ENCODE measurements around the gene TLR8. TPM values are rescaled to one million over a fixed set of nuclear protein-coding genes. Genes with fewer than 3 reads are reported as not detected.

Gene TLR8
- not detected for total RNA-seq

DNA sequence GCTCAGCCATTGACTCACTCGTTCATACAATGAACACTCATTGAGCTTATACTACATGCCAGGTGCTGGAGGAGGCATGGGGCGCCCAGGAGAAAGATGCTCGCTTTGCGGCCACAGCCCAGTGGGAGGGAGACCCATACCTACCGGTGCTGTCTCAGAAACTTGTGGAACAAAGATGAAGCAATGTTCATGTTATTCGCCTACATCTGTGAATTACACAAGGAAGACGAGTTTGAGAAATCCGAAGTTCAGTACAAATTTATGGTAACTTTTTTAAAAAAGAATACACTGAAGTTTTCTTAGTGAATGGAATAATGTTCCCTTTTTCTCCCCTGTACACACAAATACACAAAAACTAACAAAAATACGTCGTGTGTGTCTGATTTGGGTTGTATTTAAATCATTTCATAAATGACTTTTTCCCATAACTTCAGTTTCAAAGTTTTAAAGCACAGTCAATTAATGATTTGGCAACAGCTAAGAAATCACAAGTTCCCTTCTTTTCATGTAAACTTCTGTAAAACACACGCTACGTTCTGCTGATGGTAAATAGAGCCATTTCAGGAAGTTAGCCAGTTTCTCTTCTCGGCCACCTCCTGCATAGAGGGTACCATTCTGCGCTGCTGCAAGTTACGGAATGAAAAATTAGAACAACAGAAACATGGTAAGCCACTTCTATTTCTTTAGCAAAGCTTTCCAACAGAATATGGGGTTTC lies at the start of gene TLR8:
TLR8 (plus strand) TSS at position 575 of the 716 bp plus-strand sequence; CDS start at position 662, 87 bp downstream.
- no peaks in the 10 kb centered on the region for H3K36me3 Mint-ChIP-seq
- H3K9me3 Mint-ChIP-seq = no peaks in the 10 kb centered on the region
- no peaks in the 10 kb centered on the region for H3K27me3 Mint-ChIP-seq
- H3K27ac Mint-ChIP-seq = no peak within 1 kb of the TSS
- H3K4me1 Mint-ChIP-seq = peaks cover 11% of the 10 kb centered on the region
- DNase-seq = no peak
- no peak within 1 kb of the TSS for H3K4me3 Mint-ChIP-seq

DNA sequence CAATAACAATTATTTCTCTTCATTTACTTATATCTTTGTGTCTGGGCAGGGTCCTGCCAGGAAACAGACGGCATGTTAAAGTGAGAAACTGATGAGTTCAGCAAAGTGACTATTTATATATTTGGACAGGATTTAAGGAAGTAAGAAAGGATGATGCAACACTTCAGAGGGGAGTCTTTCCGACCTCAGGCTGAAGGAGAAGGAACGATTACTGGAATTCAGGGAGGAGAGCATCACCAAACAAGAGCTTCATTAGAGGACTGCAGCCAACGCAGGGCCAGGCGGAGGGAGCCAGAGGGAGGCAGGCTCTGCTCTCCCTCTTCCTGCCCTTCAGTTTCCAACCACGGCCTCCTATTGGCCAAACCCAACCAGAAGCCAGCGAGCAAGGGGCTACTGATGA lies 41.1 kb upstream of the TLR8 start:
- Mint-ChIP-seq H3K36me3 (peaks cover 5% of the 10 kb centered on the region), H3K4me1 (no peaks in the 10 kb centered on the region), H3K4me3 (no peak overlapping the region), H3K9me3 (peaks cover 4% of the 10 kb centered on the region), H3K27ac (no peak overlapping the region), H3K27me3 (no peaks in the 10 kb centered on the region)
- no peak for DNase-seq

DNA sequence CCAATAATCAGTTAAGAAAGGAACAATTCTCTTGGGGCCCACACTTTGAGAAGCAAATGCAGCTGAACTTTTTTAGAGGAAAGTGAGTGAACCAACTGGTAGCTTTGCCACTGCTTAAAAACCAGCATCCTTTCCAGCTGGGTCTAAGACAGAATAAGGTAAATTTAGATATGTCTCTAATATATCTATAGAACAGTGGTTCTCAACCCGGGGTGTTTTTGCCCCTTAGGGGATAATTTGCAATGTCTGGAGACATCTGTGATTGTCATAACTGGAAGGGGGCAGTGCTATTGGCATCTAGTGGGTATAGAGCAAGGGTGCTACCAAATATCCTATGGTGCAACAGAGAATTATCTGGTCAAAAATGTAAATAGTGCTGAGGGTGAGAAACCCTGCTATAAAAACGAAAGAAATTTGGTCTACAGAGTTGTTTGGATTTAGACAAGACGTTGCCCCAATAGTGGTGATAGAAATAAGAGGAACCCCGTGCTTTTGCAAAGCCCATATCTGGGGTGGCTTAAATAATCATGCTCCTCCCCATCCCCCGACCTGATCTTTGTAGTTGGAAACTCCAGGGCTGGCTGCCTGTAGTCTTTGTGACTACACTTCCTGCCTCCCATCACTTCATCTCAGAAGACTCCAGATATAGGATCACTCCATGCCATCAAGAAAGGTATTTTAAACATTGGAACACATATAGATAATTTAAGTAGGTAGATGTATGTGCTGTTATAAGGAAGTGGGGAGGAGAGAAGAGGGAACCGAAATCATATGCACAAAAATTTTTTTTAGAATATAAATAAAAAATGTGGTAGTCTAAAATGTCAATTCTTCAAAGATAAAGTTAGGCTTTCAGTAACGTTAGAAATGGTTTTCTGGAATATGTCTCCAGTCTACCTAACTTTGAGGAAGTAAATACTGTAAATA lies 39.7 kb upstream of the TLR8 start, which contains the start of gene TLR7:
TLR7 (plus strand) TSS at position 622 of the 927 bp plus-strand sequence. CDS start 507 bp downstream, outside the sequence.
- Mint-ChIP-seq H3K27ac (peak within 1 kb of the TSS; percentile 72), H3K9me3 (peaks cover 2% of the 10 kb centered on the region), H3K4me3 (no peak within 1 kb of the TSS), H3K27me3 (no peaks in the 10 kb centered on the region), H3K36me3 (peaks cover 3% of the 10 kb centered on the region), H3K4me1 (no peaks in the 10 kb centered on the region)
- DNase-seq = no peak

DNA sequence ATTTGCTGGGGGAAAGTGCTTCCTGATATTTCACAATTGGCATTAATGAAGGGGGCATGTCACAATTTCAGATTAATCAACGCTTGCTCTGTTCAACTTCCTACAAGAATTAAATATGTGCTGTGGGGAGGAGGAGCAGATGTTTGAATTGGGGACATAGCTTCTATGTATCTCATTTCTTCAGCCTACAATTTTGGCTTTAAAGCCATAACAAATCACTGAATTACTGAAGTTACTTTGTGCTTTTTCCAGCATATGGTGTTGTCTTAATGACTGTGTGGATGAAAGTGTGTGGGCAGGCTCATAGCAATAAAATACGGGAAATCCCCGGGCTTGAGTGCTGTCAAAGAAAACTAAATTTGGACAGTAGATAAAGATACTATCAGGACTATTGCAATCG lies 38.7 kb upstream of the TLR8 start:
- Mint-ChIP-seq H3K27ac (no peak overlapping the region), H3K4me3 (no peak overlapping the region), H3K9me3 (peaks cover 2% of the 10 kb centered on the region), H3K27me3 (no peaks in the 10 kb centered on the region), H3K36me3 (peaks cover under 1% of the 10 kb centered on the region), H3K4me1 (no peaks in the 10 kb centered on the region)
- no peak for DNase-seq

DNA sequence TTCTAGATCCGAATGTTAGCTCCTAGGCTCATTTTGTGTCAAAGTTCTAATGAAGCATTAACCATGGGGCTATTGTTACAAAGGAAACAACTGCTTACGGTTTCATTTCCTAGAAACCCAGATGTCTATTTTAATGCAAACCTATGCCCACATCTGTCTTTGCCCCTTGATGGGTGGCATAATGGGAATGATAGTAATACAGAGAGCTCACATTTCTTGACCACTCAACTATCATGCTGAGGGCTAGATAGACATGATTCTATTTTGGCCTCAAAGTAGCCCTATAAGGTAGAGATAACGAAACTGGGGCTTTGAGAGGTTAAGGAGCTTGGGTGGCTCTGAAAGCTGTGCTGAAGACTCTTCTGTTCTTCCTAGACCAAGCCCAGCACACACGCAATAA lies 37.7 kb upstream of the TLR8 start:
- Mint-ChIP-seq H3K9me3 (peaks cover 2% of the 10 kb centered on the region), H3K4me3 (no peak overlapping the region), H3K36me3 (no peaks in the 10 kb centered on the region), H3K4me1 (no peaks in the 10 kb centered on the region), H3K27ac (peak overlapping the region; percentile 51), H3K27me3 (no peaks in the 10 kb centered on the region)
- no peak for DNase-seq

DNA sequence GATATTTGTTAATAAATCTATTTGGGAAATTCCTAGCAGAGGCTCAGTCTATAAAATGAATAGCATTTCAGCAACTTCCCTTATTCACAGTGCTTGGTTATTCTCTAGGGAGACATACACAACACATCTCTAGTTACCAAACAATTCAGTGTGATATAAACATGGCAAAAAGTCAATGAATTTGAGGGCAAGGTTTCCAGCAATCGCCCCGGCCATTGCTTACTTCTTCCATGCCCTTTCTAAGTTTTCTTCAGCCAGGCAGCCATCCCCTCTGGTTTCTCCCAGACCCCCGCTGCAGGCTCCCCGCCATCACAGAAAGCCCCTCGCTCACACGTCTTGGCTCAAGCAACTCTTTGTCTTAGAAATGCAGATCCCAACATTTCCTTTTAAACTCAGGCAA lies 35.2 kb upstream of the TLR8 start:
- no peak for DNase-seq
- no peaks in the 10 kb centered on the region for H3K36me3 Mint-ChIP-seq
- H3K4me3 Mint-ChIP-seq = no peak overlapping the region
- H3K27ac Mint-ChIP-seq = no peak overlapping the region
- H3K9me3 Mint-ChIP-seq = peaks cover 2% of the 10 kb centered on the region
- H3K4me1 Mint-ChIP-seq = no peaks in the 10 kb centered on the region
- H3K27me3 Mint-ChIP-seq = no peaks in the 10 kb centered on the region

DNA sequence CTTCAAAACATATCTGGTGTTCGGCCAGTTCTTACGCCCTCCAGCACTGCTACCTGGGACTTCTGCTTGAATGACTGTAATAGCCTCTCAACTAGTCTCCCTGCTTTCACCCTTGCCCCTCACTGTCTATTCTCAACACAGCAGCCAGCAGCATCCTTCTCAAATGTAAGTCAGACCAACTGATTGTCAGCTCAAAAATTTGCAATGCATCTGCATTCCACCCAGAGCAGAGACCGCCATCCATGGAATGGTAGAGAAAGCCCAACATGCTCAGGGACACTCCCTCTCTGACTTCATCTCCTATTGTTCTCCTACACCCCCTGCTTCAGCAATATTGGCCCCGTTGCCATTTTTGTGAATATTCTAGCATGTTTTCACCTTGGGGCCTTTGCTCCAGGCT lies 33.7 kb upstream of the TLR8 start:
- H3K27ac Mint-ChIP-seq = no peak overlapping the region
- no peaks in the 10 kb centered on the region for H3K27me3 Mint-ChIP-seq

DNA sequence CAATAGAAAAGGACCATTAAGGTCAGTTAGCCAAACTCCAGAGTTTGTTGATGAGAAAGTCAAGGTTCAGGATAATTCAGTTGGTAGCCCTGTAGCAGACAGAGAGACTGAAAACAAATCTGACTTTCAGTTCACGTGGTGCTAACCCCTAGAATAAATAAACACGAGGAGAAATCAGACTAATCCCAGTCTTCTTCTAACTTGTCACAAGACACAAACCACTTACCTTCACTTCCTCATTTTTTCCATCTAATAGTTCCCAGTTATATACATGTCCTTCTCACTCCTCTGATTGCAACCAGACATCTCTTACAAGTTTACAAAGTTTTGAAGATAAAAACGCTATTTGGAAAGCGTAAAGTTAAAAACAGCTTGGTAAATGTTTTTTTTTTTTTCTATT lies 31.8 kb upstream of the TLR8 start:
- no peak for DNase-seq
- H3K4me1 Mint-ChIP-seq = no peaks in the 10 kb centered on the region
- no peaks in the 10 kb centered on the region for H3K27me3 Mint-ChIP-seq
- H3K9me3 Mint-ChIP-seq = no peaks in the 10 kb centered on the region
- H3K27ac Mint-ChIP-seq = no peak overlapping the region
- H3K4me3 Mint-ChIP-seq = no peak overlapping the region
- no peaks in the 10 kb centered on the region for H3K36me3 Mint-ChIP-seq

More for the DNA sequence above, 33.7 kb upstream of the TLR8 start:
- Mint-ChIP-seq H3K4me1 (no peaks in the 10 kb centered on the region), H3K4me3 (no peak overlapping the region), H3K9me3 (peaks cover 2% of the 10 kb centered on the region), H3K36me3 (no peaks in the 10 kb centered on the region)
- no peak for DNase-seq

DNA sequence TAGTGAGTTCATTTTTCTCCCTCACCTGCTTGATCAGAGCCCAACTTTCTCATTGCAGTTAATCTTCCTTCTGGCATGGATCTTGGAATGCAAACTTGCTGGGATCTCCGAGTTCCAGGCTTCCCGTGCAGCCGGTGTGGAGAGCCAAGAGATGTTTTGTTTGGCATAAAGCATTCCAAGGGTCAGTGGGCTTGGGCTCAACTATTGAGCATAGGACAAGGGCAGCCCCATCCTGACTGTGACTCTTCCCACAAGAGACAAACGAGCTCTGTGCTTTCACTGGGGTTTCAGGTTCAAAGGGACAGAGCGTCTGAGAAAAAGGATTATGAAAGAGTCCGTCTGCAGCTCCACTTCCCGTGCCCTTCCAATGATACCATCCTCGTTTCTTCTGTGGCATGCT lies 29.0 kb upstream of the TLR8 start:
- no peaks in the 10 kb centered on the region for H3K9me3 Mint-ChIP-seq
- H3K27ac Mint-ChIP-seq = no peak overlapping the region
- H3K4me3 Mint-ChIP-seq = no peak overlapping the region
- no peaks in the 10 kb centered on the region for H3K27me3 Mint-ChIP-seq
- DNase-seq = no peak
- no peaks in the 10 kb centered on the region for H3K4me1 Mint-ChIP-seq
- H3K36me3 Mint-ChIP-seq = no peaks in the 10 kb centered on the region

DNA sequence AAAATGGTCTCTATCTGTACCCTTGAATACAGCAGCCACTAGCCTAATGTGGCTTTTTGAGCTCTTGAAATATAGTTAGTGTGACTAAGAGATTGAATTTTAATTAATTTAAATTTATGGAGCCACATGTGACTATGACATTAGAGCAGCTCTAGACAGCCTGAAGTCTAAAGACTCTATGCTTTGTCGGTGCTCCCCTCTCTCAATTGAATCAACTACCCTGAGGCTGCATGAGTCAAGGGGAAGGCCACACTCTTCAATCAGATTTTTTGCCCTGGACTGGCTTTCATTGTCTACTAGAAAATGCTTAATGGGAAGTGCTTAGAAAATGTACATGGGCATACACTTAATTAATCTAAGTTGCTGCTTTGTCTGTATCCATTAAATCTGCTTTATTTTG lies 27.9 kb upstream of the TLR8 start:
- Mint-ChIP-seq H3K9me3 (no peaks in the 10 kb centered on the region), H3K36me3 (no peaks in the 10 kb centered on the region), H3K27ac (no peak overlapping the region), H3K4me3 (no peak overlapping the region), H3K4me1 (no peaks in the 10 kb centered on the region), H3K27me3 (no peaks in the 10 kb centered on the region)
- DNase-seq = no peak

DNA sequence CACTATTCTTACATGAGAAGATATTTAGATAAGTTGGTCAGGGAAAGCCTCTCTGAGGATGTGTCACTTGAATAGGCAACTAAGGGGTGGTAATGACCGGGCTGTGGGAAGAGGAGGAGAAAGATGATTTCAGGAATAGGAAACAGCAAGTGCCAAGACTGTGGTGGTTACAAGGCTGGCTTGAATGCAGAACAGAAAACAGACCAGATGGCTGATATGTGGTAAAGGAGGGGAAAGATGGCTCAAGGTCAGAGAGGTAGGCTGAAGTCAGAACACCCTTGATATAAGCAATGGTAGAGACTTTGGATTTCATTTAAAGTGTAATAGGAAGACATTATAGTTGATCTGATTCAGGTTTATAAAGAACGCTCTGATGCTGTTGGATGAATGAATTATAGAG lies 24.5 kb upstream of the TLR8 start:
- Mint-ChIP-seq H3K36me3 (no peaks in the 10 kb centered on the region), H3K27me3 (no peaks in the 10 kb centered on the region), H3K4me1 (no peaks in the 10 kb centered on the region), H3K9me3 (no peaks in the 10 kb centered on the region), H3K4me3 (no peak overlapping the region), H3K27ac (no peak overlapping the region)
- DNase-seq = no peak

DNA sequence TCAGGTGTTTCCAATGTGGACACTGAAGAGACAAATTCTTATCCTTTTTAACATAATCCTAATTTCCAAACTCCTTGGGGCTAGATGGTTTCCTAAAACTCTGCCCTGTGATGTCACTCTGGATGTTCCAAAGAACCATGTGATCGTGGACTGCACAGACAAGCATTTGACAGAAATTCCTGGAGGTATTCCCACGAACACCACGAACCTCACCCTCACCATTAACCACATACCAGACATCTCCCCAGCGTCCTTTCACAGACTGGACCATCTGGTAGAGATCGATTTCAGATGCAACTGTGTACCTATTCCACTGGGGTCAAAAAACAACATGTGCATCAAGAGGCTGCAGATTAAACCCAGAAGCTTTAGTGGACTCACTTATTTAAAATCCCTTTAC lies 20.9 kb upstream of the TLR8 start:
- no peaks in the 10 kb centered on the region for H3K27me3 Mint-ChIP-seq
- no peak overlapping the region for H3K27ac Mint-ChIP-seq
- H3K4me1 Mint-ChIP-seq = peaks cover 2% of the 10 kb centered on the region

DNA sequence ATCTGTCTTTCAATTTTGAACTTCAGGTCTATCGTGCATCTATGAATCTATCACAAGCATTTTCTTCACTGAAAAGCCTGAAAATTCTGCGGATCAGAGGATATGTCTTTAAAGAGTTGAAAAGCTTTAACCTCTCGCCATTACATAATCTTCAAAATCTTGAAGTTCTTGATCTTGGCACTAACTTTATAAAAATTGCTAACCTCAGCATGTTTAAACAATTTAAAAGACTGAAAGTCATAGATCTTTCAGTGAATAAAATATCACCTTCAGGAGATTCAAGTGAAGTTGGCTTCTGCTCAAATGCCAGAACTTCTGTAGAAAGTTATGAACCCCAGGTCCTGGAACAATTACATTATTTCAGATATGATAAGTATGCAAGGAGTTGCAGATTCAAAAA lies 19.9 kb upstream of the TLR8 start:
- H3K4me3 Mint-ChIP-seq = no peak overlapping the region
- H3K4me1 Mint-ChIP-seq = peaks cover 11% of the 10 kb centered on the region
- H3K9me3 Mint-ChIP-seq = no peaks in the 10 kb centered on the region

More for the DNA sequence above, 20.9 kb upstream of the TLR8 start:
- H3K36me3 Mint-ChIP-seq = no peaks in the 10 kb centered on the region
- no peaks in the 10 kb centered on the region for H3K9me3 Mint-ChIP-seq
- no peak overlapping the region for H3K4me3 Mint-ChIP-seq
- DNase-seq = no peak

DNA sequence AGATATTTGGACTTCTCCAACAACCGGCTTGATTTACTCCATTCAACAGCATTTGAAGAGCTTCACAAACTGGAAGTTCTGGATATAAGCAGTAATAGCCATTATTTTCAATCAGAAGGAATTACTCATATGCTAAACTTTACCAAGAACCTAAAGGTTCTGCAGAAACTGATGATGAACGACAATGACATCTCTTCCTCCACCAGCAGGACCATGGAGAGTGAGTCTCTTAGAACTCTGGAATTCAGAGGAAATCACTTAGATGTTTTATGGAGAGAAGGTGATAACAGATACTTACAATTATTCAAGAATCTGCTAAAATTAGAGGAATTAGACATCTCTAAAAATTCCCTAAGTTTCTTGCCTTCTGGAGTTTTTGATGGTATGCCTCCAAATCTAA lies 19.3 kb upstream of the TLR8 start:
- H3K4me3 Mint-ChIP-seq = no peak overlapping the region
- no peak for DNase-seq
- no peaks in the 10 kb centered on the region for H3K9me3 Mint-ChIP-seq
- H3K27me3 Mint-ChIP-seq = no peaks in the 10 kb centered on the region
- H3K27ac Mint-ChIP-seq = no peak overlapping the region
- H3K4me1 Mint-ChIP-seq = peaks cover 13% of the 10 kb centered on the region
- no peaks in the 10 kb centered on the region for H3K36me3 Mint-ChIP-seq

More for the DNA sequence above, 19.9 kb upstream of the TLR8 start:
- H3K27ac Mint-ChIP-seq = no peak overlapping the region
- no peaks in the 10 kb centered on the region for H3K27me3 Mint-ChIP-seq
- DNase-seq = no peak
- no peaks in the 10 kb centered on the region for H3K36me3 Mint-ChIP-seq

DNA sequence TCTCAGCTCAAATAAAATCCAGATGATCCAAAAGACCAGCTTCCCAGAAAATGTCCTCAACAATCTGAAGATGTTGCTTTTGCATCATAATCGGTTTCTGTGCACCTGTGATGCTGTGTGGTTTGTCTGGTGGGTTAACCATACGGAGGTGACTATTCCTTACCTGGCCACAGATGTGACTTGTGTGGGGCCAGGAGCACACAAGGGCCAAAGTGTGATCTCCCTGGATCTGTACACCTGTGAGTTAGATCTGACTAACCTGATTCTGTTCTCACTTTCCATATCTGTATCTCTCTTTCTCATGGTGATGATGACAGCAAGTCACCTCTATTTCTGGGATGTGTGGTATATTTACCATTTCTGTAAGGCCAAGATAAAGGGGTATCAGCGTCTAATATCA lies 18.7 kb upstream of the TLR8 start:
- no peaks in the 10 kb centered on the region for H3K27me3 Mint-ChIP-seq
- DNase-seq = no peak
- no peak overlapping the region for H3K27ac Mint-ChIP-seq
- H3K4me1 Mint-ChIP-seq = peaks cover 16% of the 10 kb centered on the region
- H3K4me3 Mint-ChIP-seq = no peak overlapping the region
- H3K9me3 Mint-ChIP-seq = no peaks in the 10 kb centered on the region
- H3K36me3 Mint-ChIP-seq = no peaks in the 10 kb centered on the region

Data from activated naive CD8-positive, alpha-beta T cell treated with anti-CD3 and anti-CD28 coated beads for 36 hours (primary cell).